Medulla oblongata (tissue), 1 donor: Measurements from ENCODE around the gene MAU2.
"Not testable (repeated sequence)": the region's sequence is repeated elsewhere in the genome, so short reads cannot be mapped to it uniquely, and the experiment has no call there.

Experiments used
- DNase-seq: peaks from one replicate; pipeline ENCODE4 v3.0.0-alpha.2; 2015; ENCODE audit errors: extremely low spot score

Gene MAU2

GRCh38 chr19:19345970-19346369 is 25.3 kb downstream of the MAU2 start:
- DNase-seq, result no peak

DNA sequence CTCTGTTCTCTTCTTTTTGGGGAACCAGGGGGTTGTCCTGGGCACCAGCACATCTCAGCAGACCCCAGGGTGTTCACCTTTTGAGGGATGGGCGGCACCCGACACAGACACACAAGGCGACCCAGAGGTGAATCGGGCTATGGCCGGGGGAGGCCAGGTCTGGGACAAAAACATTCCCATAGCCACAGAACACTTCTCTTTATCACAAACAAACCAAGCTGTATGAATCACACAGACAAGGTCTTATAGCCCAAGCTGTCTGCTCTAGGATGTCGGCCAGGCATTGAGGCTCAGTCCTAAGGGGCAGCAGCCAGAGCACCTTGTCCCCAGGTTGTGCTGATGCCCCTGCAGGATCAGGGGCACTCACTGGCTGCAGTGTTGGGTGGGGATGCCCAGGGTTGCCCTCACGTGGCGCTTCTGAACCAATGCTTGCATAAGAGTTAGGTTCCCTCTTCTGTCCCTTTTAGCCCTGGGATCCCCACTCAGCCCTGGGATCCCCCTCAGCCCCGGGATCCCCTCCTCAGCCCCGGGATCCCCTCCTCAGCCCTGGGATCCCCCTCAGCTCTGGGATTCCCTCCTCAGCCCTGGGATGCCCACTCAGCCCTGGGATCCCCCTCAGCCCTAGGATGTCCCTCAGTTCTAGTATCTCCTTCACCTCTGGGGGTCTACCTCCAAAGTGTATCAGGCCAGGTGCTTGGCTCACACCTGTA is 26.9 kb downstream of the MAU2 start:
- no peak for DNase-seq

GRCh38 chr19:19348266-19348665 is 27.6 kb downstream of the MAU2 start:
- no peak for DNase-seq

DNA sequence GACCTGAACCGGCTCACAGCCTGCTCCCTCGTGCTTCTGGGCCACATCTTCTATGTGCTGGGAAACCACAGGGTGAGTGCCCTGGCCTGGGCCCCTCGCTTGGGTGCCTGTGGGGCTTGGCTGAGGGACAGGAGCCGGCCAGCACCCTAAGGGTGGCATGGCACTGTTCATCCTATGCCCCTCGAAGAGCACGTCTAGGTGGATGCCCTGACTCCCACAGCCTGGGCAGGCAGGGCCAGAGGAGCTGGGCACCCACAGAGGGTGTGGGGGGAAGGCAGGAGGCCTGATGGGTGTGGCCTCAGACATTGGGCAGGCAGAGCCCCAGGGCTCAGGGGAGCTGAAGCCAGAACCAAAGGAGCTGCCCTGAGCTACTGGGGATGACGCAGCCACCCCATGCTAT is 28.7 kb downstream of the MAU2 start:
- no peak for DNase-seq

DNA sequence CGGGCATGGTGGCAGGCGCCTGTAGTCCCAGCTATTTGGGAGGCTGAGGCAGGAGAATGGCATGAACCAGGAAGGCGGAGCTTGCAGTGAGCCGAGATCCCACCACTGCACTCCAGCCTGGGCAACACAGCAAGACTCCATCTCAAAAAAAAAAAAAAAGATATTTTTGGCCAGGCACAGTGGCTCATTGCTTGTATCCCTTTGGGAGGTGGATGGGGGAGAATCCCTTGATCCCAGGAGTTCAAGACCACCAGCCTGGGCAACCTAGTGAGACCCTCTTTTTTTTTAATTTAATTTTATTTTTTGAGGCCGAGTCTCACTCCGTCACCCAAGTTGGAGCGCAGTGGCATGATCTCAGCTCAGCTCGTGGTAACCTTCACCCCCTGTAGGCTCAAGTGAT is 30.1 kb downstream of the MAU2 start:
- not testable (repeated sequence) for DNase-seq

- no peak for DNase-seq
Observed at GRCh38 chr19:19352823-19353222, 32.2 kb downstream of the MAU2 start.

GRCh38 chr19:19354007-19354406 is 33.4 kb downstream of the MAU2 start:
- no peak for DNase-seq

GRCh38 chr19:19354932-19355331 is 34.3 kb downstream of the MAU2 start:
- DNase-seq, result no peak

- DNase-seq, result no peak
Observed at GRCh38 chr19:19355606-19356139, 35.0 kb downstream of the MAU2 start.

DNA sequence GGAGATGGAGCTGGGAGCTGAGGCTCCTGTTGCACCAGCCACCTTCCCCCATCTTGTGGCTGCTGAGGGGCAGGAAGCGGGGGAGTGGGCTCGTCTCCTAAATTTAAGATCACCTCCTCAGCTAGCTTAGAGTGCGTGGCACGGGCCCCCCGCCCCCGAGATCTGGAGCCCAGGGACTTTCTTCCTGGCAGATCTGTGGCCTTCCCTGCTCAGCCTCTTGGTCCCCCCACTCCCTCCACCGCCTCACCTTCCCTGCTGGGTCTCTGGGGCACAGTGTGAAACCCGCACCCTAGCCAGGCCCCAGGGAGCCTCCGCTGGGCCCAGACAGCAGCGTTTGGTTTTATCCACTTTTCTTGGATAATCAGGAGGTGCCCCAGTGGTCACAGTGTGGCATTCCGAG is 35.9 kb downstream of the MAU2 start:
- no peak for DNase-seq

- DNase-seq, result no peak
Observed at GRCh38 chr19:19356901-19357566, 36.4 kb downstream of the MAU2 start.

DNA sequence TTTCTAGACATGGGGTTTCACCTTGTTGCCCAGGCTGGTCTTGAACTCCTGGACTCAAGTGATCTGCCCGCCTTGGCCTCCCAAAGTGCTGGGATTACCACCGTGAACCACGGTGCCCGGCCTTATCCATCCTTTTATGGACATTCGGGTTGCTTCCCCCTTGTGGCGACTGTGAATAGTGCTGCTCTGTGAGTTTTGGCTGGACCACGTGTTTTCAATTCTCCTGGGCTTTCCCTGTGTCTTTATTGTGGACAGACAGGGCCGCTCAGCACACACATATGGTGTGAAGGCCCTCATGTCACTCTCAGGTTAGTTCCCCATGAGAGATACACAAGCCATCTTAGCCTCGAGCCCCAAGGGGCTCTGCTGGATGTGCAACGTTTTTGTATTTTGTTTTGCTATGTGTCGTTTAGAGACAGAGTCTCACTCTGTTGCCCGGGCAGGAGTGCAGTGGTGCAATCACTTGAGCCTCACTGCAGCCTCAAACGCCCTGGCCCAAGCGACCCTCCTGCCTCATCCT is 40.5 kb downstream of the MAU2 start:
- DNase-seq, result peak; percentile 90

- DNase-seq, result no peak
Observed at GRCh38 chr19:19362075-19362474, 41.4 kb downstream of the MAU2 start.

DNA sequence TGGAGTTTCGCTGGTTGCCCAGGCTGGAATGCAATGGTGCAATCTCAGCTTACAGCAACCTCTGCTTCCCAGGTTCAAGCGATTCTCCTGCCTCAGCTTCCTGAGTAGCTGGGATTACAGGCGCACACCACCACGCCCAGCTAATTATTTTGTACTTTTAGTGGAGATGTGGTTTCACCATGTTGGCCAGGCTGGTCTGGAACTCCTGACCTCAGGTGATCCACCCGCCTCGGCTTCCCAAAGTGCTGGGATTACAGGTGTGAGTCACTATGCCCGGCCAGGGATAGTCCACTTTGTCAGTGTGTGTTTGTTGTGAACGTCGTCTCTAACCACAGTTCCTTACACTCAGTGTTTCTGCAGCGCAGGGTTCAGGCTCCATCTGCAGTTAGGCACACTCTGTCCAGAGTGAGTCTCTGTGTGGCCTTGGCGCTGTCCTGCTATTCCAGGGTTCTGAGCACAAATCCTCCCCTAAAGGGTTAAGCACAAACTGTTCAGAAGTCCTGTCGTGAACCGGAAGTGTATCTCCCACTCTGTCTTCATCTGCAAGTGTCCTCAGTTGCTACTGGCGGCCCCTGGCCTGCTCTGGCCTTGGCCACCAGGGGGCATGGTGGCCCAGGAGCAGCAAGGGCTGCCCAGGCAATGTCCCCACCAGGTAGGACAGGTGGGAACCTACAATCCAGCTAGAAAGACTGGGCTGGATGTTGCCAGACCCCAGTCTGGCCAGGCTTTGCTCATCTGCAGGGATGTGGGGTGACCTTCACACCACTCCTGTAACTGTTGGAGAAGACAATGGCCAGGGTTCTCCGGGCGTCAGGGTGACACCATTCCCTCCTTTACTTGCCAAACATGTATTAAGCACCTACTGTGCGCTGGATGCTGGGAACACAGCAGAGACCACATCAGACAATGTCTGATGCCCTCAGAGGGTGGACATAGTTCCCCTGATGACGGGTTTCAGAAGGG is 46.1 kb downstream of the MAU2 start:
- DNase-seq, result peak; percentile 71

GRCh38 chr19:19368087-19368486 is 47.5 kb downstream of the MAU2 start:
- DNase-seq, result no peak

- no peak for DNase-seq
Observed at GRCh38 chr19:19371059-19371458, 50.4 kb downstream of the MAU2 start.

DNA sequence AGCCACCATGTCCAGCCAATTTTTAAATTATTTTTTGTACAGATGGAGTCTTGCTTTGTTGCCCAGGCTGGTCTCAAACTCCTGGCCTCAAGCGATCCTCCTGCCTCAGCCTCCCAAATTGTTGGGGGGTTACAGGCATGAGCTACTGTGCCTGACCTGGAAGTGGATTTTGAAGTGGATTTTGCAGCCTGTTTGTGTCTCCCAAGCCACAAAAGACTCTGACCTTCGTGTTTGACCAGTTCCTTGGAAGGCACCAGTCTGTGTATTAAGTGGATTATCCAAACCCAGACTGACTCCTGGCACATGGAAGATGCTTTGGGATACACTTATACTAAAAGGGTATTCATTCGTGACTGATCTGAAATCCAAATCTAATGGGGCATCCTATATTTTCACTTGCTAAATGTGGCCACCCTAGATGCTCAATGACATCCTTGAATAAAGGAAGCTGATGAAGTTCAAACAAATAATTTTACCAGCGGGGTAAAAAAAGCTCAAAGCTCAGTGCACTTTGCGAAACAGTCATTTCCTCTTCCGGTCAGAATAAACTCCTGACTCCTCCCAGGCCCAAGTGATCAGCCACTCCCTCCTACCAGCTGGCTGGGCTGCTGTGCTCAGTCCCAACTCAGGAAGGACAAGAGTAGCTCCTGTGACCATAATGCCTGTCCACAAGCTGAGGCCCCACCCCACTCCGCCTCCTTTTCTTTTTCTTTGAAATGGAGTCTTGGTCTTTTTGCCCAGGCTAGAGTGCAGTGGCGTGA is 52.2 kb downstream of the MAU2 start:
- peak; percentile 65 for DNase-seq

- no peak for DNase-seq
Observed at GRCh38 chr19:19379527-19379926, 58.9 kb downstream of the MAU2 start.

- not testable (repeated sequence) for DNase-seq
Observed at GRCh38 chr19:19380316-19380715, 59.7 kb downstream of the MAU2 start.

- DNase-seq, result no peak
Observed at GRCh38 chr19:19381007-19381926, 60.6 kb downstream of the MAU2 start.
